Uterus (tissue), 4 donors: ENCODE results near the gene WARS2. TPM values are rescaled to one million over a fixed set of nuclear protein-coding genes. Genes with fewer than 3 reads are reported as not detected.

ENCODE experiments used
- DNase-seq, 2 donors: peaks; one replicate each; pipeline ENCODE4 v3.0.0-alpha.2; 2019 to 2020
- H3K27ac ChIP-seq, 2 donors: fragments of 200-600 bp; sonication (generic); 1 replicate in 1 of 2; 2 replicates in 1 of 2; pipeline ENCODE4 v1.5.1; 2016 to 2018
- H3K27me3 ChIP-seq, 2 donors: fragments of 200-600 bp; sonication (generic); one replicate each; pipeline ENCODE4 v1.5.1; 2018 to 2019; ENCODE audit warnings: control low read depth in 1 of 2
- H3K36me3 ChIP-seq, 2 donors: fragments of 200-600 bp; sonication (generic); one replicate each; pipeline ENCODE4 v1.5.1; 2019; ENCODE audit warnings: control low read depth in 1 of 2
- H3K4me1 ChIP-seq, 2 donors: fragments of 200-600 bp; sonication (generic); one replicate each; pipeline ENCODE4 v1.5.1; 2018 to 2019; ENCODE audit warnings: control low read depth in 1 of 2
- H3K4me3 ChIP-seq, 2 donors: fragments of 200-600 bp; sonication (generic); 1 replicate in 1 of 2; 2 replicates in 1 of 2; pipeline ENCODE4 v1.5.1; 2018 to 2019; ENCODE audit warnings: mild to moderate bottlenecking in 1 of 2
- H3K9me3 ChIP-seq, 2 donors: fragments of 200-600 bp; sonication (generic); one replicate each; pipeline ENCODE4 v1.5.1; 2019; ENCODE audit warnings: control low read depth in 1 of 2
- POLR2A ChIP-seq, 2 donors: fragments of 450-650 bp; IDR thresholded peaks; one replicate each; pipeline ENCODE4 v1.6.1; 2016; ENCODE audit warnings: antibody characterized with exemption in 2 of 2, mild to moderate bottlenecking in 1 of 2, moderate library complexity in 1 of 2
- intact Hi-C: fragments of 100-400 bp; cut with DNase I; formaldehyde crosslinking; loops from one replicate; pipeline ENCODE4 v1.15.1; 2023; ENCODE audit warnings: low total_unique reads
- total RNA-seq, 4 donors: library from RNA; depleted of rRNA in 3 of 4; stranded (reverse); fragments of >200 nt in 3 of 4; gene quantifications; one replicate each; pipeline versions ENCODE4 v1.1.0 to v1.2.4, GENCODE V29; 2014 to 2023
- TF ChIP-seq, protein P1 (sequence below), 4 experiments: fragments of 200-600 bp in 2 of 4; fragments of 450-650 bp in 2 of 4; sonication (generic) in 2 of 4; IDR thresholded peaks; one replicate each; pipeline ENCODE4 v1.5.1; 2016 to 2019; ENCODE audit warnings: antibody characterized with exemption in 4 of 4, mild to moderate bottlenecking in 2 of 4, moderate library complexity in 1 of 4
- donor health status: DM: yes; HTN: yes; CAD: no.

Gene WARS2
- total RNA-seq, 4 donors from 2014 or later = 13.5 to 22.6 (median 18.5) TPM

DNA sequence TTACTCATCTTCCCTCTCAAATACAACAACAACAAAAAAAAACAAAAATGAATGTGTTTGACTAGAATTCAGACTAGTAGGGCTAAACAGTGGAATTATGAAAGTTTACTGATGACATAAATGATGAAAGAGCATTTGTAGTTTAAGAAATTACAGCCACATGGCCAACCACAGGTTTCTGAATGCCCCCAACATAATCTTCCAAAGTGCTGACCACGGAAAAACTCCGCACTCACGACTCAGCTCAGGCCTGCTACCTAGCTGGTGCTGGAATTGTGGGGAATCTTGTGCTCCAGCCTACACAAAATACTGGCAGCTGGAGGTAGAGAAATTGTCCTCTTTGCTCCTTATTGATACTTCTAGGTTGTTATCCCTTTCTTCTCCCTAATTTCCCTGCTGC lies 128.7 kb downstream of the WARS2 start:
- Histone ChIP-seq H3K36me3 (no peaks in the 10 kb centered on the region), H3K4me3 (no peak overlapping the region), H3K27ac (no peak overlapping the region), H3K27me3 (peaks cover 9 to 20% of the 10 kb centered on the region in 2 donors), H3K4me1 (peaks cover 0 to 21% of the 10 kb centered on the region in 2 donors), H3K9me3 (no peaks in the 10 kb centered on the region)
- TF ChIP-seq POLR2A (IDR thresholded peaks at IDR 0.05) = no peak
- TF ChIP-seq, protein P1, sequence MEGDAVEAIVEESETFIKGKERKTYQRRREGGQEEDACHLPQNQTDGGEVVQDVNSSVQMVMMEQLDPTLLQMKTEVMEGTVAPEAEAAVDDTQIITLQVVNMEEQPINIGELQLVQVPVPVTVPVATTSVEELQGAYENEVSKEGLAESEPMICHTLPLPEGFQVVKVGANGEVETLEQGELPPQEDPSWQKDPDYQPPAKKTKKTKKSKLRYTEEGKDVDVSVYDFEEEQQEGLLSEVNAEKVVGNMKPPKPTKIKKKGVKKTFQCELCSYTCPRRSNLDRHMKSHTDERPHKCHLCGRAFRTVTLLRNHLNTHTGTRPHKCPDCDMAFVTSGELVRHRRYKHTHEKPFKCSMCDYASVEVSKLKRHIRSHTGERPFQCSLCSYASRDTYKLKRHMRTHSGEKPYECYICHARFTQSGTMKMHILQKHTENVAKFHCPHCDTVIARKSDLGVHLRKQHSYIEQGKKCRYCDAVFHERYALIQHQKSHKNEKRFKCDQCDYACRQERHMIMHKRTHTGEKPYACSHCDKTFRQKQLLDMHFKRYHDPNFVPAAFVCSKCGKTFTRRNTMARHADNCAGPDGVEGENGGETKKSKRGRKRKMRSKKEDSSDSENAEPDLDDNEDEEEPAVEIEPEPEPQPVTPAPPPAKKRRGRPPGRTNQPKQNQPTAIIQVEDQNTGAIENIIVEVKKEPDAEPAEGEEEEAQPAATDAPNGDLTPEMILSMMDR (IDR thresholded peaks at IDR 0.05) = no peak
- DNase-seq = no peak
- intact Hi-C loops = no loop called here

DNA sequence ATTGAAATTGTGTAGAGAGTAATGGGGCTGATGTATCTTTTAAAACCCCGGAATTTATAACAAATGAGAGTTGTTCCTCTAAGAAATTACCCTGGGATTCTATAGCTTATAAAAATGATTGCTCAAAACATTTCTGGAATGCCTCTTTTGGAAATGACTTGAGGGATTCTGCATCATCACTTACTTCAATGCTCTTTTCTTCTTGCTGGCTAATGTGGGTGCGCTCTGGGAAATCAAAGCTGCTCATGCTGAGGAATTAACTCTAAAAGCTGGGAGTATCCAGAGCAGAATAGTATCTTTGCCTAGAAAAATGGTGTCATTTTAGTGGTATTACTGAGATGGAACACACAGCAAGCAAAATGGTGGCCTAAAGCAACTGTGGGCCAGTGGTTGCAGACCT lies 129.3 kb downstream of the WARS2 start:
- intact Hi-C loops = no loop called here
- Histone ChIP-seq H3K27me3 (peaks cover 9 to 26% of the 10 kb centered on the region in 2 donors), H3K9me3 (no peaks in the 10 kb centered on the region), H3K27ac (no peak overlapping the region), H3K4me3 (no peak overlapping the region), H3K36me3 (no peaks in the 10 kb centered on the region), H3K4me1 (peaks cover 0 to 23% of the 10 kb centered on the region in 2 donors)
- no peak for TF ChIP-seq POLR2A (IDR thresholded peaks at IDR 0.05)
- TF ChIP-seq, protein P1 (IDR thresholded peaks at IDR 0.05) = no peak
- DNase-seq = no peak

DNA sequence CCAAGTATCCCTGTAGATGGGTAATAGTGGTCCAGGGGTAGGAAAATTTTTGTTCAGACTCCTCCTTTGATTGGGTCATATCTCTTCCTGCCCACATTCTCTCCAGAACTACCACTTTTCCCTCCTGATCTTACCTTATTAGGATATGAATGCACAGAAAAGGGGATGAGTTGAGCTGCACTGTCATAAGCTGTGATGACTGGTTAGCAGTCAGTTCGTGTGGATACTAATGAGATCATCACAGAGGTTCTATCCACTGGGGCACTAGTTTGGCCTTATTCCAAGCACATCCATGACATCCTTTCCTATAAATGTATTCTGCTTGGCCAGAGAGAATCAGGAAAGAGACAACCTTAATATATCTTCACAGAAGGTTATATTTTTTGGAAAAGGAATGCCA lies 130.3 kb downstream of the WARS2 start:
- H3K27ac ChIP-seq = no peak overlapping the region
- TF ChIP-seq, protein P1 (IDR thresholded peaks at IDR 0.05) = no peak
- TF ChIP-seq POLR2A (IDR thresholded peaks at IDR 0.05) = no peak
- H3K4me3 ChIP-seq = no peak overlapping the region
- DNase-seq = no peak
- intact Hi-C loops = no loop called here
- peaks cover 18 to 35% of the 10 kb centered on the region in 2 donors for H3K27me3 ChIP-seq
- no peaks in the 10 kb centered on the region for H3K36me3 ChIP-seq
- no peaks in the 10 kb centered on the region for H3K9me3 ChIP-seq
- H3K4me1 ChIP-seq = peaks cover 0 to 23% of the 10 kb centered on the region in 2 donors

DNA sequence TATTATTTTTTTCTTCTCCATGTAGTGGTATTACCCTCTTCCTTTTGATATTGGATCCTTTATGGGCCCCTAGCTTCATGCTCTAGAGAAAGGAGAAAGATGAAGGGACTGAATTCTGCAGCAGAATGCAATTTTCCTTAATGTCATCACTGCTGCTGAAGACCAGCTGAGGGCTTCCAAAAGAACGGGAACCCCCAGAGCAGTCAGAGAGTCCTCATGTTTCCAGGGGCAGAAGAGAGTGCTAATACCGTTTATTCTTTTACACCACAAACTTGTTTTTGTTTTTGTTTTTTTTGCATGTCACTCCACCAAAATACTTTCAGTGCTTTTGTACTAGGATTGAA lies 131.2 kb downstream of the WARS2 start:
- TF ChIP-seq, protein P1 (IDR thresholded peaks at IDR 0.05) = no peak
- no peak for TF ChIP-seq POLR2A (IDR thresholded peaks at IDR 0.05)
- Histone ChIP-seq H3K27me3 (peaks cover 20 to 43% of the 10 kb centered on the region in 2 donors), H3K9me3 (no peaks in the 10 kb centered on the region), H3K4me1 (peaks cover 0 to 23% of the 10 kb centered on the region in 2 donors), H3K36me3 (no peaks in the 10 kb centered on the region), H3K4me3 (no peak overlapping the region), H3K27ac (no peak overlapping the region)
- no peak for DNase-seq
- intact Hi-C loops = no loop called here

DNA sequence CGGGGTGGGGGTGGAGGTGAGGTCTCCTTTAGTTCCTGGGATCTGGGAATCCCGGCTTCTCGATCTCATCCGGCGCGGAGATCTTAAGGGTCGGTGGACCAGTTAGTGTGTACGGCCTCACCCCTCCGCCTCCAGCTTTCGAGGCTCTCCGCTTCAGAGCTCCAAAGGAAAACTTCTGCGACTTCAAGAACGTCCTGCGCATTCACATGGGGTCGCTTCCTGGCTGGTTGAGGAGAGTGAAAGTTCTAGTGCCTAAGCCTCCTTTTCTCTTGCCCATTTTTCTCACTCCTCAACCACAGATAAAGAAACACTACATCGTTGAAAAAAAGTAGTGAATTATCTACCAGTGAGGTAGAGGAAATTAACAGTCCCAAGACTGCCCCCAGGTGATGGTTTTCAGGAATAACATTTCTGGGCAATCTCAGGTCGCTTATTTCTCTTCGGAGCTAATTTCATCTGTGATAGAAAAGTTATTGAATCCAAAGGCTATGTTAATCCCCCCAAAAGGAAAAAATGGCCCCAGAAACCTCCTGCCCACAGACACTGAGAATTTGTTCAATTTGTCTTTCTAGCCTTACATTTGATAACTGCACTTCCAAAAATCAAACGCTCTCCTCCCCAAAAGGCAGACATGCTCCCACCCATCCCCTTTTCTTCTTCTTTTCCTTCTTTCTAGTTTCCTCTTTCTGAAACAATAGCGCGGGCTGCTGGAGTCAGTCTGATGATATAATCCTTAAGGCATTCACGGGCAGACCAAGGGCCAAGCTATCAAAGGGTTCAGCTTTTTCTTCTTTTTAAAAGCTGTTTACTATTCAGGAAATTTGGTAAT lies 131.8 kb downstream of the WARS2 start:
- intact Hi-C loops = no loop called here
- no peaks in the 10 kb centered on the region for H3K36me3 ChIP-seq
- H3K4me3 ChIP-seq = peak overlapping the region in 1 of 2 donors; percentile 10
- H3K4me1 ChIP-seq = peaks cover 0 to 23% of the 10 kb centered on the region in 2 donors
- TF ChIP-seq POLR2A (IDR thresholded peaks at IDR 0.05) = no peak
- TF ChIP-seq, protein P1 (IDR thresholded peaks at IDR 0.05) = peak; percentile 36 to 53 (median 46)
- peaks cover 20 to 48% of the 10 kb centered on the region in 2 donors for H3K27me3 ChIP-seq
- H3K9me3 ChIP-seq = no peaks in the 10 kb centered on the region
- no peak overlapping the region for H3K27ac ChIP-seq
- no peak for DNase-seq
